ENCODE data around the gene NINL.
A peak's percentile ranks its signal among the peaks of the same experiment; 100 is the strongest.
"Not testable (repeated sequence)": the region's sequence is repeated elsewhere in the genome, so short reads cannot be mapped to it uniquely, and the experiment has no call there.

The NINL gene

DNA sequence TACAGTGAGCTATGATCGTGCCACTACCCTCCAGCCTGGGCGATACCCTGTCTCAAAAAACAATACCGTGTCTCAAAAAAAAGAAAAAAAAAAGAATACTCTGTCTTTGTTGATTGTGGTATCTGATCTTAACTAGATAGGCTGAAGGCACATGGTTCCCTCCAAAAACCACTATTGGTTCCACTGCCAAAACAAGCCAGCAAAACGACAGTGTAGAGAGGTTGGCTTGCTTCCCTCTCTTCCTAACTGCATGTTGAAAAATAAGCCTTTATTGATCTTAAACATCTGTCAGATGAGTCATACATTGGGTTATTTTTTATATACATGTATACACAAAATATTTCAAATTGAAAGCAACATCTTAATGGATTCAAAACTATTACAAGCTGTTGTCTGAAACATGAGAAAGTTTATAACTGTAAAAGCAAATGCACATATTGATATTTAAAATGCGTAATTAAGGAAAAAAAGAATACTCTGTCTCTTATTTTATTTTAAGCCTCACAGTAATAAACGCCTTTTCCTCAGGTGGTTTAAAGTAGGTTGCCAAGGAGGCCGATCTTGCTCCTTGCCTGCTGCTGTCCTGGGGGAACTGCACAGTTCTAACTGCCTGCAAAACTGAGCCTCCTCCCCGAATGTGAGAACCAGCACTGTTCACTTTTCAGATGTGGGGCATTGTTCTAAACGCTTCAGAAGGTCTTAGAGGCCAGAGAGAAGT lies 7.0 kb upstream of the NINL start:
- no peak for DNase-seq (ENCODE audit: low spot score)

DNA sequence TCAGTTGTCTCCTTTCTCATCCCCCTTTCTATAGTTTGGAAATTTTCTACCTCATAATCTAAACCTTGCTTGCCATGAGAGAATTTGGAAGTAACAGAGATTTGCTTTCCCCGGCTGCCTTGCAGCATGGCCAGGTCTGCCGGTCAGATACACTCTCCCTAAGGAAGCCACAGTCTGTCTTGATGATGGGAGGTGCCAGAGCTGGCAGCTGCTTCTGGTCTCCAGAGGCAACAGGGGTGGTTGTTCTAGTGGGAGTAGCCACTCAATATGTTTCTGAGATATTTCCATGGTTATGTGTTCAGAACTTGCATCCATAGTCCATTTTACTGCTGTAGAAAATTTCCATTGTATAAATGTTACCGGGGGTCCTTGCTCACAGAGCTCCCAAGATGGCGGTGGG lies 5.4 kb upstream of the NINL start:
- not testable (repeated sequence) for DNase-seq (ENCODE audit: low spot score)

DNA sequence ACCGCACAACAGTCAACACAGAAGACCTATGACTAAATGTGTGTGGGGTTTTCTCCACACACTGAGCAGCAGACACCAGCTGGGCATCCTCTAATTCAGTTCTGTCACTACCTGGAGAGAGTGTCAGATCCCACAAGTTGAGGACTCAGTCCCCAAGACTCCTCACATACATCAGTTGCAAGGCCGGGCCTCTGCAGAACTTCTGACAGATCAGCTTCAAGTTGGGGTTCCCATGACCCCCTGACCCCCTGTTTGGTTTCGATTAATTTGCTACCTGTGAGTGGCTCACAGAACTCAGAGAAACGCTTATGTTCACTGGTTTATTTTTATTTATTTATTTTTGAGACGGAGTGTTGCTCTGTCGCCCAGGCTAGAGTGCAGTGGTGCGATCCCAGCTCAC lies 3.2 kb upstream of the NINL start:
- DNase-seq (ENCODE audit: low spot score), result no peak

DNA sequence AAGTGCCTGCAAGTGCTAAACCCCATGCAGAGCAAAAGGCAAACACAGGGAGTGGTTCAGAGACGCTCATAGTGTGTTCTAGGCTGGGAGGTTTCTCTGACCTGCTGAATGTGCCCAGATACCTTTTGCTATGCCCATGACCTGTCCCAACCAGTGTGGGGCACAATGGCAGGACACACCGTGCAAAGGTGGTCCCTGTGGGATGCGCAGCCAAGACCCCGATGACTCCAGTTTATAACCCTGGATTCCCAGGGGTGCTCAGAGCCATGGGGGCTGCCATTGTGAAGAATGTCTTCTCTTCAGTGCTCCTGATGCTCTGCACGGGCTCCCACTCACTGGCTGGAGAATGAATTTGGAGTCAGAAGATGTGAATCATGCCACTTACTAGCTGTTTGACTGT lies 2.2 kb upstream of the NINL start:
- DNase-seq (ENCODE audit: low spot score), result no peak

DNA sequence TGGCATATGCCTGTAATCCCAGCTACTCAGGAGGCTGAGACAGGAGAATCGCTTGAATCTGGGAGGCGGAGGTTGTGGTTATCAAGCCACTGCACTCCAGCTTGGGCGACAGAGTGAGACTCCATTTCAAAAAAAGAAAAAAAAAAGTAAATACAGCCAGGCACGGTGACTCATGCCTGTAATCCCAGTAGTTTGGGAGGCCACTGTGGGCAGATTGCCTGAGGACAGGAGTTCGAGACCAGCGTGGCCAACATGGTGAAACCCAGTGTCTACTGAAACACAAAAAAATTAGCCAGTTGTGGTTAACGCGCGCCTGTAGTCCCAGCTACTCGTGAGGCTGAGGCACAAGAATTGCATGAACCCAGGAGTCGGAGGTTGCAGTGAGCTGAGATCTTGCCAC lies 1.5 kb upstream of the NINL start:
- no peak for DNase-seq (ENCODE audit: low spot score)

DNA sequence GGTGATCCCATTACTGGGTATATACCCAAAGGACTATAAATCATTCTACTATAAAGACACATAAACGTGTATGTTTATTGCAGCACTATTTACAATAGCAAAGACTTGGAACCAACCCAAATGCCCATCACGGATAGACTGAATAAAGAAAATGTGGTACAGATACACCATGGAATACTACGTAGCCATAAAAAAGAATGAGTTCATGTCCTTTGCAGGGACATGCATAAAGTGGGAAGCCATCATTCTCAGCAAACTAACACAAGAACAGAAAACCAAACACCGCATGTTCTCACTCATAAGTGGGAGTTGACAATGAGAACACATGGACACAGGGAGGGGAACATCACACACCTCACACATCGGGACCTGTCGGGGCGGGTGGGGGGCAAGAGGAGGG lies 1.7 kb downstream of the NINL start:
- not testable (repeated sequence) for DNase-seq (ENCODE audit: low spot score)

DNA sequence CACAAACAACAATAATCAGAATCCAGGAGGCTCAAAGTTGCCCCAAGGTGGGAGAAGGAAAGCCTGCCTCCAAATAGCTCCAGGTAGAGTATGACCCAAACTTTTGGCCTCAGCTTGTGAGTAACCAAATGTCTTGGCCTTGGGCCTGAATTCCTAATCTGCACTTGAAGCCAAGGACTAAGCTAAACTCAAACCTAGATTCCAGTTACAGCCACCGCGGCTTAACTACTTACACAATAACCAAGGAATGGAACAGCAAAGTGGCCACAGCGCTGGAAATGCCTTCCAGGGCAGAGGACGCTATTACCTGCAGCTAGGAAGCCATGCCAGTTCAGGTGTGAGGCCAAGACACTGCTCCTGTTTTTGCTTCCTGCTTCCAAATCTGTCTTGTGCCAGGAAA lies 4.6 kb downstream of the NINL start:
- DNase-seq (ENCODE audit: low spot score), result no peak

DNA sequence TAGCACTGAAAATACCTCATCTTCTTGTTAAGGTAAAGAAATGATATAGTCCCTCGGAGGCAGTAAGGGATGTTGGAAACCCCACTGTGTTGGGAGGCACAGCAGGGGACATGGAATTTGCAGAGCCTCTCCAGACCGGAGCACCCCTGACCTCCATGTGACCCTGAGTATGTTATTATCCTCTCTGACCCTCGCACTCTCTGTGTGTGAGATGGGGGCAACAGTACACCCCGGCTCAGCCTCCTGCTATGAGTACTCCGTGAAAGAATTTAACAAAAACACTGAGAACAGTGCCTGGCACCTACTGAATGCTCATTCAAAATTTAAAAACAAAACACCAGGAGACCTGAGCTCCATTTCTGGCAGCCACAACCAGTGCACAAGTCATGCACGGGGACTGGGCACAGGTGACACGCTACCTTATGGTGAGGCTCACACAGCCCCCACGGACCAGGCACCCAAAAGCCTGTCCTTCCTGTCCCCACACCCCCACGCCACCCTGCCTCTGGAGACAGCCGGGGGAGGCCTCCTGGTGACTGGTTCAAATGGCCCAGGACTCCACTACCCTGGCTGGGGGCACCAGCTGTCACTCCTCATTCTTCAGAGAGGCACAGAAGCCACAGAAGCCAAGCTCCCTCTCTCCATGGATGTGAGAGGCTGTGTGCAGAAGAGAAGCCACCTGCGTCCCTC lies 6.1 kb downstream of the NINL start:
- DNase-seq (ENCODE audit: low spot score), result peak; percentile 46

DNA sequence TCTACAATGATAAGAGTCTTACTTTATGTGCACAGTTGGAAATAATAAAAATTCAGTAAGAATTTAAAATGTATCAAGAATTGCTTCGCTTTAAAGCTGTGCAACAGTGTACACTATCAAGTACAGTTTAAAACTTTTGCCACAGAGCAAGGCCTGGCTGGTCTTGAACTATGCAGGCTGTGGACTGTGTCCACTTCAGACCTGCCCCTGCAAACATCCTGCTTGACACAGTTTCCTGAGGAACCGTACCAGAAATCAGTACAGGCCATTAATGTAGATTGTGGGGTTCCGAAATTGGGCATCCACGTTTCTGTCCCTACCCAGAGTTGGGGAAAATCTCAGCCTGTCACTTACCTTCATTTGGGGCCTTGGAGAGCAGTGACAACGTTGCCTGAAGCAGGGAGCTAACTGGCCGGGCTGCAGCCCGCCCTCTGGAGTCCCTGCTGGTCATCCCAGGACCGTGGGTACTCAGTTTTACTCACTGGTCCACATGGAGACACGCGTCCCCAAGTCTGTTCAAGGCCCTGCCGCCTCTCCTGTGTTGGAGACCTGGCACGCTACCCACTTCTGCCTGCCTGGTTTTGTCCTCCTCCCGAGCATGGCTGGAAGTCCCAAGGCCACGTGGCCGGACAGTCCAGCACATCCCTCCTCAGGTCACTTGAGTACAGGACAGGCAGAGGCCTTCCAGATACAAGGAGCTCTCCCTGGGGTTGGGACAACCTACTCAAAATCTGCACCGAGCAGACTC lies 8.4 kb downstream of the NINL start:
- DNase-seq (ENCODE audit: low spot score), result no peak

DNA sequence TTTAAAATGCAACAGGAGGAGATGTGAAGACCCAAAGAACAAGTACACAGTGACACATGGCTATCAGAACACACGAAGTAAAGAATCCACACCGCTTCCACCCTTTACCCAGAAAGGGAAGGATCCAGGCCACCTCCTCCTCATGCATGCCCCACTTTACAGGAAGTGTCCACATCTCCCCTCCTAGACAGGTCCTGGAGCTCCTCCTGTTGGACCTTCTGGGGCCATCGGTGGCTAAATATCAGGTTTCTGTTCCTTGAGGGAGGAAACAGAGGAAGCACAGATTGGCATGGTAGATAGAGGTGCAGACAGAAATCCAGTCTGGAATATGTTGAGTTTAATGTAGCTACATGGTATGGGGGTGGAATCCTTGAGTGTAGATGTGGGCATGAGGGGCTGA lies 10.9 kb downstream of the NINL start:
- DNase-seq (ENCODE audit: low spot score), result no peak

DNA sequence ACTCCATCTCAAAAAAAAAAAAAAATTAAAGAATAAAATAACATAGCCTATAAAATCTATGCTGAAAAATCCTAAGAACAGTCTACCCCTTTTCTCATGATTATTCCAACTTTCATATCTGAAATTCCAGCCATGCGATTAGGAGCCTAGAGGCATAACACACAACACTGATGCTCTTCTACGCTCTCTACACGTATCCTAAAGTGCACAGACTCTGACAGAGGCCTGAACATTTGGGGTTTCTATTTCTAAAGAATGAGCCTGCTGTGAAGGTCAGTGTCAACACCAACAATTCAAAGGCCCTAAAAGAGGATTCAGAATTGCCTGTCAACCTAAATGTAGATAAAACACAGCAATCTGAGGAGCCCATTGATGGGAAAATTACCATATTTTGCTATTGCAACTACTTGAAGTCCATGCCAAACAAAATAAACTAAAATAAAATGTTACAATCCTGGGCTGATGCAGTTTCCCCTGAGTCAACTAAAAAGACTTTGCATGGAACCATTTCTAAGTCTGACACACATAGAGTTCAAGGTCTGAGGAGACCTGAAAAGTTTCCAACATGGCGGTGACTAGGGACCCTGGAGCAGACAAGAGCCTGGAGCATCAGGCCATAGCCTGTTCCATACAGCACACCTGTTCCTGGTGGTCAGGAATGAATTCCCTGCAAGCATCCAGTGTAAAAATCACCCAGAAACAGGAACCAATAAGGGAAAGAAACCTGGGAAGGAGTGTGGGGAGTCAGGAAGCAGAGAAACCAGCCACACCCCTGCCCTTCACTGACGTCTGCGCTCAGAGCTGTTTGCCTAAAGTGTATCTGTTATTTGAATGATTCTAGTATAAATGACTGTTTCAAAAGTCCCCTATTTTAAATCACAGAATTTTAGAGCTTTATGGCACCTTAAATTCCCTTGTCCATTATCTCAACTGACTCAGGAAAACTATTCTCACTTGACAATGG lies 11.8 kb downstream of the NINL start:
- DNase-seq (ENCODE audit: low spot score), result no peak

DNA sequence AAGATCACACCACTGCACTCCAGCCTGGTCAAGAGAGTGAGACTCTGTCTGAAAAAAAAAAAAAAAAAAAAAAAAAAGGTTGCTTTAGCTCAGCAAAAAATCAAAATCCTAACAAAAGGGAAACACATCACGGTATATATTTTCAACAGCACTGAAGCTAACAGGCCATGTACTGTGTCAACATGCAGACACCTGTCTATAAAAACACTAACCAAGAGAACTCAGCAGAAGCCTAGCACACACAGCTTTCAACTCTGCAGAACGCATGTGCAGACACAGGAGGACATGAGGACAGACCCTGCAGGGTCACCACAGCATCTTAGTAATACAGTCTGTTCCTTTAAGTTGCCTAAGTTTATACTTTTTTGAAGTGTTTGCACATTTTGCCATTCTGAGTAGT lies 13.5 kb downstream of the NINL start:
- DNase-seq (ENCODE audit: low spot score), result no peak

DNA sequence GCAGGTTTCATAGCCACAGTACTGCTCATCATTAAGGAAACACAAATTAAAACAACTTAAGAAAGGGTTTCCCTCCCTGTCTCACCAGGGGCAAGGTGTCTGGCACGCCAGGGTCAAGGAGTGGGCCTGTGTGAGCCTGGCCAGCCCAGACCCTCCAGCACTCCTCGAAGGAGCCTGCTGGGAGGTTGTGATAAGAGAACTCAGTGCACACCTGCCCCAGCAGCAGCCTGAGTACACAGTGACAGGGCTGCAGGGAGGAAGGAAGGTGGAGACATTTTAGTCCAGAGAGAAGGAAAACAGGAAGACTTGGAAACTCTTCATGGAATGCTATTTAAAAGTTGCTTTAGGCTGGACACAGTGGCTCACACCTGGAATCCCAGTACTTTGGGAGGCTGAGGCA lies 14.1 kb downstream of the NINL start:
- no peak for DNase-seq (ENCODE audit: low spot score)

DNA sequence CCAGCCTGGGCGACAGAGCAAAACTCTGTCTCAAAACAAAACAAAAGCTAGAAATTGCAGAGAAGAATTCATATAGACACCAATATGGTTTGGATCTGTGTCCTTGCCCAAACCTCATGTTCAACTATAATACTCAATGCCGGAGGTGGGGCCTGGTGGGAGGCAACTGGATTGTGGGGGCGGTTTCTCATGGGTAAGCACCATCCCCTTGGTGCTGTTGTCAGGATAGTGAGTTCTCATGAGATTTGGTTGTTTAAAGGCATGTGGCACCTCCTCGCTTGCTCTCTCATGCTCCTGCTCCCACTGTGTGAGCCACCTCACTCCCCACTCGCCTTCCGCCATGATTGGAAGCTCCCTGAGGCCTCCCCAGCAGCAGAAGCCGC lies 15.2 kb downstream of the NINL start:
- no peak for DNase-seq (ENCODE audit: low spot score)

DNA sequence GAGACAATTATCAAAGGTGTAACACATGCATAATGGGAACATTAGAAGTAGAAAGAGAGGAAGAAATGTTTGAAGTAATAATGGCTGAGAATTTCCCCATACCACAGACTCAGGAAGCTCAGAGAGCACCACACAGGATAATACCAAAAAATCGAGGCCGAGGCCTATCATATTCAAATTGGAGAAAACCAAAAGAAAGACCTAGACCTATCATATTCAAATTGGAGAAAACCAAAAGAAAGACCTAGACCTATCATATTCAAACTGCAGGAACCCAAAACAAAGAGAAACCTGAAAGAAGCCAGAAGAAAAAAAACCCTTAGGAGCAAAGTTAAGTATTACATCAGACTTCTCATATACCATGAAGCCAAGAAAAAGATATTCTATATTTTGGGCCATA lies 18.0 kb downstream of the NINL start:
- DNase-seq (ENCODE audit: low spot score), result no peak

DNA sequence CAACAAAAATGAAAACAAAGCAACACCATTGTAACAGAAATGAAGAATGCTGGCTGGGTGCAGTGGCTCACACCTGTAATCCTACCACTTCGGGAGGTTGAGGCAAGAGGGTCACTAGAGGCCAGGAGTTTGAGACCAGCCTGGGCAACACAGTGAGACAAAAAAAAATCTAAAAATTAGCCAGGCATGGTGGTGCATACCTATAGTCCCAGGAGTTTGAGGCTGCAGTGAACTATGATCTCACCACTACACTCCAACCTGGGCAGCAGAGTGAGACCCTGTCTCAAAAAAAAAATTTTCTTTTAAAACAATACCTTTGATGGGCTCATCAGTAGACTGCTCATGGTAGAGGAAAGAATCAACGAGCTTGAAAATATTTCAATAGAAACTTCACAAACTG lies 18.5 kb downstream of the NINL start:
- no peak for DNase-seq (ENCODE audit: low spot score)

DNA sequence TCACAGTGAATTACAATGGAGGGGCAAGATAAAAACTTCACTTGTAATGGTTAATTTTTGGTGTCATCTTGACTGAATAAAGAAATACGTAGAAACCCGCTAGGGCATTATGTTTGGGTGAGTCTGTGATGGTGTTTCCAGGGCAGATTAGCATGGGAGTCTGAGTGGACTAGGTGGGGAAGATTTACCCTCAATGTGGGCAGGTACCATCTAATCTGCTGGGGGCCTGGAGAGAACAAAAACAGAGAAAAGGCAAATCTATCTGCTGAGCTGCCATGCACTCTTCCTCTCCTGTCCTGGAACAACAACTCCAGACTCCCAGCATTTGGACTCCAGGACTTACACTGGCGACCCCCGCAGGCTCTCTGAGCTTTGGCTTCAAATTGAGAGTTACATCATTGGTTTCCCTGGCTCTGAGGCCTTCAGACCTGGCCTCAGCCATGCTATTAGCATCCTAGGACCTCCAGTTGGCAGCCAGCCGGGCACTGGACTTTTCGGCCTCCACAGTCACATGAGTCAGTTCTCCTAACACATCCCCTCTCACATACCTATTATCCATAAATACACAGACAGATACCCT lies 19.7 kb downstream of the NINL start:
- no peak for DNase-seq (ENCODE audit: low spot score)

DNA sequence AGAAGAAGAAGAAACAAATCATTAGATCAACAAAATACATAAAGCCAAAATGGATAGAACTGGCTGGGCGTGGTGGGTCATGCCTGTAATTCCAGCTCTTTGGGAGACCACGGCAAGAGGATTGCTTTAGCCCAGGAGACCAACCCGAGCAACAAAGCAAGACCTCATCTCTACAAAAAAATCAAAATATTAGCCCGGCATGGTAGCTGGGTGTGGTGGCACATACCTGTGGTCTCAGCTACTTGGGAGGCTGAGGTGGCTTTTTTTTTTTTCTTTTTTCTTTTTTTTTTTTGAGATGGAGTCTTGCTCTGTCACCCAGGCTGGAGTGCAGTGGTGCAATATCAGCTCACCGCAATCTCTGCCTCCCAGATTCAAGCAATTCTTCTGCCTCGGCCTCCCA lies 21.5 kb downstream of the NINL start:
- no peak for DNase-seq (ENCODE audit: low spot score)

DNA sequence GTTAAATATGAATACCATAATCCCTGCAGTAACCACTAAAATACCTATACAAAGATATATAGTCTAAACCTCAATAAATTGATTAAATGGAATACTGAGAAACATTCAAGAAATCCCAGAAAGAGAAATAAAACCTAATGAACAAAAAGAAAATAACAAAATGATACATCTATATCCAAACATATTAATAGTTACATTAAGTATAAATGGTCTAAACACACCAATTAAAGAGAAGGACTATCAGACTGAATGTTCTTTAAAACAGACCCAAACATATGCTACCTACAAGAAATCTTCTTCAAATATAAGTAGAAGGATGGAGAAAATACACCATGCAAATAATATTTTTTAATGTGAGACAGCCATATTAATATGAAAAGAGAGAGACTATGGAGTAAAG lies 22.0 kb downstream of the NINL start:
- DNase-seq (ENCODE audit: low spot score), result no peak

DNA sequence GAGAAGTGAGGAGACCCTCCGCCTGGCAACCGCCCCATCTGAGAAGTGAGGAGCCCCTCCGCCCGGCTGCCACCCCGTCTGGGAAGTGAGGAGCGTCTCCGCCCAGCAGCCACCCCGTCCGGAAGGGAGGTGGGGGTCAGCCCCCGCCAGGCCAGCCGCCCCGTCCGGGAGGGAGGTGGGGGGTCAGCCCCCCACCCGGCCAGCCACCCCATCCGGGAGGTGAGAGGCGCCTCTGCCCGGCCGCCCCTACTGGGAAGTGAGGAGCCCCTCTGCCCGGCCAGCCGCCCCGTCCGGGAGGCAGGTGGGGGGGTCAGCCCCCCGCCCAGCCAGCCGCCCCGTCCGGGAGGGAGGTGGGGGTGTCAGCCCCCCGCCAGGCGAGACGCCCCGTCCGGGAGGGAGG lies 23.6 kb downstream of the NINL start:
- not testable (repeated sequence) for DNase-seq (ENCODE audit: low spot score)

DNA sequence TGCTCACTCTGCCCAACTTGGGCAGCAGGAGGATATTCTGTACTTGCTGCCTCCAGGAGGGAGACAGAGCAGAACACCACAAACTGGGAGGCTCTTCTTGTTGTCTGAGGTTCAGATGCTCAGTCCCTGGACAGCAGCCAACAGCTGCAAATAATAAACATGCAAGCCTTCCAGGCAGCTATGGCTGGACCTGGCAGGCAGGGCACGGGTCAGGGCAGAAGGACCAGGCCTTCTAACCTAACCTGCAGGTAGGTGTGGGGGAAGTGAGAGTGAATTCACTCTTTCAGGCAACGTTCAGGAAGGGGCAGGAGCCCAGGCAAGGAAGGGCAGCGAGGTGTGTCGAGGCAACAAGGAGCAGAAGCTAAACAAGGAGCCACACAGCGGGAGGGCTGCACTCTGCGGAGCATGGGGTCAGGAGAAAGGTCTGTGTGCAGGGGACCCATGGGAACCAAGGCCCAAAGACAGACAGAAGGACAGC lies 31.5 kb downstream of the NINL start:
- no peak for DNase-seq (ENCODE audit: low spot score)

DNA sequence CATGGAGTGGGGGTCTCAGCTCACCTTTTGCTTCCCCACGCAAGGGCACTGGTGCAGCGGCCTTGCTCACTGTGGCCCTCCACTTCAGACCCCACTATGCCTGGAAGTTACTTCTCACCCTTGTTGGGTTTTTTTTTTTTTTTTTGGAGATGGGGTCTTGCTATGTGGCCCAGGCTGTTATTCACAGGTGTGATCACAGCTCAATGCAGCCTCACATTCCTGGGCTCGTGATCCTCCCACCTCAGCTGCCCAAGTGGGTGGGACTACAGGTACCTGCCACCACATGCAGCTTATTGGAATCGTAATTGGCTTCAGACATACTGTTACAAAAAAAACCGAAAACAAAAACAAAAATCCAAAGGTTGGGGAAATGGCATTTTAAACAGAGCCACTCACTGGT lies 32.4 kb downstream of the NINL start:
- no peak for DNase-seq (ENCODE audit: low spot score)
